BLaER1 (cell line): ENCODE data around the gene NTNG1.

ENCODE experiments used
- H3K27ac ChIP-seq: shearing (Covaris generic); formaldehyde crosslinking; 2 replicates; pipeline ENCODE4 v1.8.1; 2022
- H3K27me3 ChIP-seq: shearing (Covaris generic); formaldehyde crosslinking; 2 replicates; pipeline ENCODE4 v1.8.1; 2022
- H3K36me3 ChIP-seq: shearing (Covaris generic); formaldehyde crosslinking; 2 replicates; pipeline ENCODE4 v1.8.1; 2022
- H3K4me1 ChIP-seq: shearing (Covaris generic); formaldehyde crosslinking; 2 replicates; pipeline ENCODE4 v1.8.1; 2022
- H3K4me2 ChIP-seq: shearing (Covaris generic); formaldehyde crosslinking; 2 replicates; pipeline ENCODE4 v1.8.1; 2022
- H3K4me3 ChIP-seq: shearing (Covaris generic); formaldehyde crosslinking; 2 replicates; pipeline ENCODE4 v1.8.1; 2022
- H3K9ac ChIP-seq: shearing (Covaris generic); formaldehyde crosslinking; 2 replicates; pipeline ENCODE4 v1.8.1; 2022
- H3K9me3 ChIP-seq: shearing (Covaris generic); formaldehyde crosslinking; 2 replicates; pipeline ENCODE4 v1.8.1; 2022
- H4K20me1 ChIP-seq: shearing (Covaris generic); formaldehyde crosslinking; 2 replicates; pipeline ENCODE4 v1.8.1; 2022
- Cebpa-rat ChIP-seq: shearing (Covaris generic); IDR thresholded peaks from 2 replicates; pipeline ENCODE4 v1.8.1; 2022

The NTNG1 gene

DNA sequence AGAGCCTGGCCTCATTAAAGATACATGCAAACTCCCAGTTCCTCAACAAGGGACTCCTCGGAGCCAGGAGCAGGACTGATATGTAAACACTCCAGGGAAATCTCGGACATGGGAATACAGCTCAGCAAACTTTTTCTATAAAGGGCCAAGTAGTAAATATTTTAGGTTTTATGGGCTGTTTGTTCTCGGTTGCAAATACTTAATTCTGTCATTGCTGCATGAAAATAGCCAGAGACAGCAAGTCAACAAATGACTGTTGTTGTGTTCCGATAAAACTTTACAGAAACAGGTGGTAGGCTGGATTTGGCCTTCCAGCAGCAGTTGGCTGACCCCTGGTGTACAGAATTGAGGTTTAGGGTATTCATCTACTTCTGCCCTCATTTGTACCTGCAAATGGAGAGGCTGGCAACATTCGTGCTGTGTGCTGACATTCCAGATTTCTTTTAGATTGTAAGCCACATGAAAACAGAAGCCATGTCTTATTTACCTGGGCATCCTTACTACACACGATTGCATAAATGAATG, 360.3 kb downstream of the NTNG1 start:
- Histone ChIP-seq H4K20me1 (no peaks in the 10 kb centered on the region), H3K4me3 (no peak overlapping the region), H3K9ac (no peak overlapping the region), H3K27me3 (no peaks in the 10 kb centered on the region), H3K36me3 (no peaks in the 10 kb centered on the region), H3K4me1 (no peaks in the 10 kb centered on the region), H3K9me3 (no peaks in the 10 kb centered on the region), H3K4me2 (no peak overlapping the region), H3K27ac (no peak overlapping the region)
- TF ChIP-seq Cebpa-rat = no peak

DNA sequence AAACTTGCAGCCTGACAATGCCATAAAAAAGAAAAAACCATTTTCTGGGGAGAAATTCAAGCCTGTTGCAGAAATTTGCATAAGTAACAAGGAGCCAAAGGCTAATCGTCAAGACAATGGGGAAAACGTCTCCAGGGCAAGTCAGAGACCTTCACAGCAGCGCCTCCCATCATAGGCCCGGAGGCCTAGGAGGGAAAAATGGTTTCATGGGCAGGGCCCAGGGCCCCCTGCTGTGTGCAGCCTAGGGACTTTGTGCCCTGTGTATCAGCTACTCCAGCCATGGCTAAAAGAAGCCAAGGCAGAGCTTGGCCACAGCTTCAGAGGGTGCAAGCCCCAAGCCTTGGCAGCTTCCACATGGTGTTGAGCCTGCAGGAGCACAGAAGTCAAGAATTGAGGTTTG, 369.5 kb downstream of the NTNG1 start:
- no peak overlapping the region for H3K4me2 ChIP-seq
- no peak overlapping the region for H3K9ac ChIP-seq
- H3K36me3 ChIP-seq = peaks cover 5% of the 10 kb centered on the region; the same call in 1 of the 2 replicates
- no peak for TF ChIP-seq Cebpa-rat
- H3K27ac ChIP-seq = no peak overlapping the region
- H3K4me3 ChIP-seq = no peak overlapping the region
- H3K27me3 ChIP-seq = no peaks in the 10 kb centered on the region
- H3K9me3 ChIP-seq = peaks cover 28% of the 10 kb centered on the region
- no peaks in the 10 kb centered on the region for H3K4me1 ChIP-seq
- H4K20me1 ChIP-seq = no peaks in the 10 kb centered on the region

DNA sequence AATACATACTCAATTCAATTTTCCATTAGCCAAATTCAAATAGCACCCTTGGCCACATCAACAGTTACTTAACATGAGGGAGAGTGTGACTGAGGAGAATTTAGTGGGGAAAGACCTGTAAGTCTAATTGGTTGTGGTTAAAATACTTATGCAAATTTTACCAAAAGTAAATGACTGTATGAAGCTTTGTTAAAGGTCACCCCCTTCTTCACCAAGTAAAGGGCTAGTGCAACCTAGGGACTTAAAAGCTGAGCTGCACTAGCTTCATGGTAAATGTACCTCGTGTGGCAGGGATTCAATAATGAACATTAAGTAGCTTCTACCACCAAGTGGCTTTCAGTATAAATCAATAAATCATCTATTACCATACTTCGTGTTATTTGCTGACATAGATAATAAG, 372.0 kb downstream of the NTNG1 start:
- peaks cover 5% of the 10 kb centered on the region; the same call in 1 of the 2 replicates for H3K36me3 ChIP-seq
- peaks cover 28% of the 10 kb centered on the region for H3K9me3 ChIP-seq
- no peak overlapping the region for H3K4me3 ChIP-seq
- H3K27ac ChIP-seq = no peak overlapping the region
- no peak for TF ChIP-seq Cebpa-rat
- H3K4me2 ChIP-seq = no peak overlapping the region
- H4K20me1 ChIP-seq = no peaks in the 10 kb centered on the region
- no peak overlapping the region for H3K9ac ChIP-seq
- no peaks in the 10 kb centered on the region for H3K27me3 ChIP-seq
- no peaks in the 10 kb centered on the region for H3K4me1 ChIP-seq

DNA sequence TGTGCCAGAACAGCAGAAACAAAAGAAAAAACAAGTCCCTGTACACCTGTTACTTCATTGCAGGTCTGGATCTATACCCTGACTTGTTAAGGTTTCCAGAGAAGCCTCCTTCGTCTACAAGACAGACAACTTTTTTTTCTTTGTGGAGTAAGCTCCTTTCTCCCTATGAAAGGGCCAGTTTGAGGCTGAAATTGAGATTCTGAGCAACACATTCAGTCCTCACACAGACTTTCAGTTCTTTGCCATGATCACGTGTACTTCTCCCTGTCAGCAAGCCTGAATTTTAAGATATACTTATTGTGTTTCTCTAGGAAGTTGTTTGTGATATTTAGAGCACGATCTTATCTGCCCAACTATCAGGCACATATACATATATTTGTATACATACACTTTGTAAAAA, 374.0 kb downstream of the NTNG1 start:
- Histone ChIP-seq H3K4me1 (no peaks in the 10 kb centered on the region), H3K27ac (no peak overlapping the region), H3K27me3 (no peaks in the 10 kb centered on the region), H3K4me2 (no peak overlapping the region), H3K4me3 (no peak overlapping the region), H4K20me1 (no peaks in the 10 kb centered on the region), H3K9ac (no peak overlapping the region), H3K36me3 (peaks cover 5% of the 10 kb centered on the region; the same call in 1 of the 2 replicates), H3K9me3 (peaks cover 21% of the 10 kb centered on the region)
- no peak for TF ChIP-seq Cebpa-rat

DNA sequence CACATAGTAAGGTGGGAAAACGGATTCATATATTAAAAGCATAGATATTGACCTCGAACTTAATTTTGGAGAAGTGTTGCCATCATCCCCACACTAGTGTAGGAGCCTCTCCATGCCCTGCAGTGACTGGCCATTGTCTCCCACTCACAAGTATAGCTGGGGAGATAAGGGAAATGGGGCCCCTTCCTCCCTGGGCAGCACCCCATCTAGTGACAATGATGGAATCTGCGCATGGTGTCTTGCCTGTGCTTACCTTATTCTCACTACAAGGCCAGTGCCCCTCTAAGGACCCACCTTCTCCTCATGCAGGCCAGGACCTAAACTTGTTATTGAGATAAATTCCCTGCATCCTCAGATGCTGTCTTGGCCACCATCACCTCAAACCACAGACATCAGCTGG, 374.9 kb downstream of the NTNG1 start:
- H3K36me3 ChIP-seq = peaks cover 5% of the 10 kb centered on the region; the same call in 1 of the 2 replicates
- TF ChIP-seq Cebpa-rat = no peak
- no peaks in the 10 kb centered on the region for H3K4me1 ChIP-seq
- no peak overlapping the region for H3K9ac ChIP-seq
- no peak overlapping the region for H3K4me2 ChIP-seq
- no peak overlapping the region for H3K4me3 ChIP-seq
- no peaks in the 10 kb centered on the region for H3K27me3 ChIP-seq
- no peak overlapping the region for H3K27ac ChIP-seq
- H3K9me3 ChIP-seq = peaks cover 12% of the 10 kb centered on the region
- H4K20me1 ChIP-seq = no peaks in the 10 kb centered on the region

DNA sequence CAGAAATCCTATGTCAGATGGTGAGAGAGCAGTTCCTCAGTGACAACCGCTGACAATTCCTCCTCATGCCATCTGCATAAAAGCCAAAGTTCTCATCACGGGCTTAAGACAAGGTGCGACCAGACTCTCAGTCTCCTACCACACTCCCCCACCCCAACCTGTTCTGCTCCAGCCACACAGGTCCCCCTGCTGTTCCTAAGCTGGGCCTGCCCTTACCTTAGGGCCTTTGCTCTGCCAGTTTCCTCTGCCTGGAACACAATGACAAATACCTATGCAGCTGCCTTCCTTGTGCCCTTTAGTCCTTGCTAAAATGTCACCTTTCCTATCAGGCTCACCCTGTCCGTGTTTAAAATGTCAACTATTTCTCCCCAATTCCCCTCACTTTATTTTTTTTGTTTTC, 382.2 kb downstream of the NTNG1 start:
- Histone ChIP-seq H3K9ac (no peak overlapping the region), H4K20me1 (no peaks in the 10 kb centered on the region), H3K36me3 (no peaks in the 10 kb centered on the region), H3K27me3 (no peaks in the 10 kb centered on the region), H3K4me2 (no peak overlapping the region), H3K27ac (no peak overlapping the region), H3K4me3 (no peak overlapping the region), H3K9me3 (peaks cover 7% of the 10 kb centered on the region; the same call in 1 of the 2 replicates), H3K4me1 (peaks cover 39% of the 10 kb centered on the region)
- TF ChIP-seq Cebpa-rat = no peak

DNA sequence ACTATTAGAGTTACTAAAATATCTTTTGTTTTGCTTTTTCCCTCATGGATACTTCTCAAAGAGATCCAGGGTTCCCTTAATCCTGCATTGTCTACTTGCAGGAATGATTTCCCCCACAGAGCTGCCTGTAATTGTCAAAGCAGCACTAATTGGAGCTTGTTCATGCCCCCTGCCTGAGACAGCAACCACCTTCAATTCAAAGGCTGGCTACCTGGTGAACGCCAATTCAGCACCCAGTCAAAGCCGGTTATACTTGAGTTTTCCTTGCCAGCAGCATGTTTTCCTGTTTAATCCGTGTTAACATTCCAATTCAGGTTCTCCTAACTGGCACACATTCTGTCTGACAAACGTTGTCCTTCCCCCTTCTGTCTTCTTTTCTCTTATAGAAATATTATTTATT, 382.9 kb downstream of the NTNG1 start:
- Histone ChIP-seq H3K9me3 (peaks cover 7% of the 10 kb centered on the region; the same call in 1 of the 2 replicates), H3K4me3 (no peak overlapping the region), H4K20me1 (no peaks in the 10 kb centered on the region), H3K9ac (no peak overlapping the region), H3K27me3 (no peaks in the 10 kb centered on the region), H3K4me1 (peaks cover 46% of the 10 kb centered on the region), H3K4me2 (no peak overlapping the region), H3K36me3 (no peaks in the 10 kb centered on the region), H3K27ac (no peak overlapping the region)
- no peak for TF ChIP-seq Cebpa-rat

DNA sequence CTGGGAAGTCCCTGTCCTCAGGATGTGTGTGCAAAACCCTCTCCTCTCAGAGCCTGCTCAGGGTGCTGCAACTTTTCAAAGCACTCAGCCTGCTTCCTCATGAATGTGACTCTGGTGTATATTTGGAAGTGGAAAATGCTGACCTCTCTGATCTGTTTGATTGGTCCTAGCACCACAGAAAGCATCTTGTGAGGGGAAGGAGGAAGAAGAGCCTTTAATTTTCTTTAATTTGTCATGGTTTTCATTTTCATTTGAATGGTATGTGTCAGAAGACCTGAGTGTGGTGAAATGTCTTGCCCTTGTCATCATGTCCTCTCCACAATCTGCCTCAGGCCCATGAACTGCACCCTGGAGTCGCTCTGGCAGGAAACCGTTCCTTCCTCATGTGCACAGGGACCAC, 383.5 kb downstream of the NTNG1 start:
- no peak overlapping the region for H3K27ac ChIP-seq

DNA sequence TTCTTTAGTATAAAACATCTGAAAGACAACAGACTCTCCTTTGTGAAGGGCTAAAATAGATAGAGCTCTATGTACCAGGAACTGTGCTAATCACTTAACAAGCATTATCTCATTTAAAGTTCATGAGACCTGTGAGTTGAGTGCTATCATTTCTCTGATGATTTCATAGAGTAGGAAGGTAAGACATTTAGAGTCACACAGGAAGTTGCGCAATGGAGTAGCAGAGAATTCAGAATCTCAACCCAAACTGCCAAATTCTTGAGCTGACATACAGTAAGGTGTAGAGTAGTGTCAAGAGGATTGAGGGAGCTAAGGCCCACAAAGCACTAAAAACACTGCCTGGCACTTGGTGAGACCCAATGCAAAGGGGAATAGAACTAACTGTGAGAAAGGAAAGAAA, 384.3 kb downstream of the NTNG1 start:
- Histone ChIP-seq H3K27me3 (no peaks in the 10 kb centered on the region), H3K4me2 (no peak overlapping the region; the same call in 1 of the 2 replicates)

More for the DNA sequence above, 383.5 kb downstream of the NTNG1 start:
- Histone ChIP-seq H3K27me3 (no peaks in the 10 kb centered on the region), H3K36me3 (no peaks in the 10 kb centered on the region), H4K20me1 (no peaks in the 10 kb centered on the region), H3K4me1 (peaks cover 51% of the 10 kb centered on the region), H3K4me2 (no peak overlapping the region), H3K9ac (no peak overlapping the region), H3K4me3 (no peak overlapping the region), H3K9me3 (peaks cover 7% of the 10 kb centered on the region; the same call in 1 of the 2 replicates)
- TF ChIP-seq Cebpa-rat = no peak

DNA sequence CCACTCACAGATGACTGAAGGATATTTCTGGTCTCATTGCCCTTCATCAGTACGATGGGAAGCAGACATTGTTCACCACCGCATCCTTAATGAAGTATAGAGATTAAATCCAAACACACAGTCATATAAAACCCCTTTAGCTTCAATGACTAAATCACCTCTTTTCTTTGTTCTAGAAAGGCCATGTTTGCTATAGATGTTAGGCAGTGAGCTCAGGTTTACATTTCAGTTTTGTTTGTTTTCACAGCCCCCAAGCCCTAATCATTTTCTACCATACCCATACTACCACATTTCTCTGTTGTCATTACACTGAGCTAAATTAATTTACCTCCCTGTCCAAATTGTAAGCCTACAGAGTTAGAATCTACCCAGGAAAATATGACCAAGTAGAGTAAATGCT, 385.1 kb downstream of the NTNG1 start:
- no peaks in the 10 kb centered on the region for H4K20me1 ChIP-seq
- no peak overlapping the region for H3K4me2 ChIP-seq
- H3K9ac ChIP-seq = no peak overlapping the region
- peaks cover 7% of the 10 kb centered on the region; the same call in 1 of the 2 replicates for H3K9me3 ChIP-seq
- H3K27me3 ChIP-seq = no peaks in the 10 kb centered on the region
- H3K4me1 ChIP-seq = peaks cover 66% of the 10 kb centered on the region
- no peaks in the 10 kb centered on the region for H3K36me3 ChIP-seq
- TF ChIP-seq Cebpa-rat = no peak
- no peak overlapping the region for H3K27ac ChIP-seq
- H3K4me3 ChIP-seq = no peak overlapping the region

More for the DNA sequence above, 384.3 kb downstream of the NTNG1 start:
- peaks cover 7% of the 10 kb centered on the region; the same call in 1 of the 2 replicates for H3K9me3 ChIP-seq
- H3K9ac ChIP-seq = no peak overlapping the region
- no peaks in the 10 kb centered on the region for H4K20me1 ChIP-seq
- H3K4me1 ChIP-seq = peaks cover 59% of the 10 kb centered on the region
- peak; percentile 92 for TF ChIP-seq Cebpa-rat
- H3K27ac ChIP-seq = no peak overlapping the region
- no peaks in the 10 kb centered on the region for H3K36me3 ChIP-seq
- H3K4me3 ChIP-seq = no peak overlapping the region
